Measurements from ENCODE around the gene TRABD2B.
A peak's percentile ranks its signal among the peaks of the same experiment; 100 is the strongest.

TRABD2B gene

GRCh38 chr1:47727697-47728085 is 269.5 kb downstream of the TRABD2B start:
- Histone ChIP-seq H3K9me3 (replicated peaks in 1 of 2; ENCODE audit: control insufficient read depth in 2 of 2, insufficient read depth in 1 of 2, low read depth in 1 of 2, low read length in 2 of 2) (peaks cover 0 to 2% of the 10 kb centered on the region in 2 donors), H3K14ac (ENCODE audit: low read length) (no peak overlapping the region), H3K23ac (ENCODE audit: low read depth, low read length, poor library complexity) (no peak overlapping the region), H3K27me3 (ENCODE audit: control insufficient read depth in 3 of 3, insufficient read depth in 3 of 3, low read depth in 1 of 3, low read length in 3 of 3) (peaks cover 16 to 43% (median 37%) of the 10 kb centered on the region in 3 experiments), H3K79me1 (ENCODE audit: low read depth, low read length) (peaks cover 2% of the 10 kb centered on the region), H3K9ac (ENCODE audit: low read depth, low read length, poor library complexity) (no peak overlapping the region), H2BK15ac (ENCODE audit: low read length) (no peak overlapping the region), H2AFZ (ENCODE audit: low read length) (no peak overlapping the region), H2BK120ac (ENCODE audit: low read depth, low read length) (no peak overlapping the region), H3K4me2 (ENCODE audit: insufficient read depth, low read length, poor library complexity, severe bottlenecking) (no peak overlapping the region), H4K8ac (ENCODE audit: low read depth, low read length) (no peak overlapping the region), H2AK5ac (ENCODE audit: low read depth, low read length) (no peak overlapping the region), H2BK5ac (ENCODE audit: low read length) (no peak overlapping the region), H3K4me1 (ENCODE audit: control insufficient read depth in 2 of 2, insufficient read depth in 1 of 2, low read depth in 1 of 2, low read length in 2 of 2) (peaks cover 0 to 7% of the 10 kb centered on the region in 2 donors), H3K4me3 (ENCODE audit: low read length in 2 of 2) (no peak overlapping the region), H3K36me3 (replicated peaks in 1 of 2; ENCODE audit: control insufficient read depth in 2 of 2, insufficient read depth in 2 of 2, low read length in 2 of 2) (no peaks in the 10 kb centered on the region), H4K91ac (ENCODE audit: low read depth, low read length, poor library complexity) (no peak overlapping the region), H3K18ac (ENCODE audit: low read length) (no peak overlapping the region), H3K4ac (ENCODE audit: low read length) (no peak overlapping the region), H3K27ac (replicated peaks; ENCODE audit: low read length) (no peak overlapping the region), H2BK12ac (ENCODE audit: low read length) (no peak overlapping the region)
- WGBS, 2 donors (ENCODE audit: extremely low coverage in 2 of 2, insufficient read length in 2 of 2, insufficient replicate concordance in 1 of 2), result no CpG with 5 or more reads among the region's 5 CpGs
- DNase-seq (ENCODE audit: low spot score), result no peak

GRCh38 chr1:47727051-47727696 is 270.0 kb downstream of the TRABD2B start:
- peaks cover 16 to 48% (median 41%) of the 10 kb centered on the region in 3 experiments for H3K27me3 ChIP-seq (ENCODE audit: control insufficient read depth in 3 of 3, insufficient read depth in 3 of 3, low read depth in 1 of 3, low read length in 3 of 3)
- H3K9ac ChIP-seq (ENCODE audit: low read depth, low read length, poor library complexity), result no peak overlapping the region
- H4K91ac ChIP-seq (ENCODE audit: low read depth, low read length, poor library complexity), result no peak overlapping the region
- H2AFZ ChIP-seq (ENCODE audit: low read length), result no peak overlapping the region
- no peak overlapping the region for H2BK15ac ChIP-seq (ENCODE audit: low read length)
- peaks cover 0 to 7% of the 10 kb centered on the region in 2 donors for H3K4me1 ChIP-seq (ENCODE audit: control insufficient read depth in 2 of 2, insufficient read depth in 1 of 2, low read depth in 1 of 2, low read length in 2 of 2)
- H2BK5ac ChIP-seq (ENCODE audit: low read length), result no peak overlapping the region
- H3K79me1 ChIP-seq (ENCODE audit: low read depth, low read length), result peaks cover 2% of the 10 kb centered on the region
- DNase-seq (ENCODE audit: low spot score), result no peak
- no peak overlapping the region for H3K4ac ChIP-seq (ENCODE audit: low read length)
- no peak overlapping the region for H2AK5ac ChIP-seq (ENCODE audit: low read depth, low read length)
- H3K23ac ChIP-seq (ENCODE audit: low read depth, low read length, poor library complexity), result no peak overlapping the region
- peaks cover 0 to 2% of the 10 kb centered on the region in 2 donors for H3K9me3 ChIP-seq (replicated peaks in 1 of 2; ENCODE audit: control insufficient read depth in 2 of 2, insufficient read depth in 1 of 2, low read depth in 1 of 2, low read length in 2 of 2)
- no CpG with 5 or more reads among the region's 8 CpGs for WGBS, 2 donors (ENCODE audit: extremely low coverage in 2 of 2, insufficient read length in 2 of 2, insufficient replicate concordance in 1 of 2)
- H2BK12ac ChIP-seq (ENCODE audit: low read length), result no peak overlapping the region
- no peak overlapping the region for H3K14ac ChIP-seq (ENCODE audit: low read length)
- no peak overlapping the region for H3K4me2 ChIP-seq (ENCODE audit: insufficient read depth, low read length, poor library complexity, severe bottlenecking)
- H3K18ac ChIP-seq (ENCODE audit: low read length), result no peak overlapping the region
- H4K8ac ChIP-seq (ENCODE audit: low read depth, low read length), result no peak overlapping the region
- no peaks in the 10 kb centered on the region for H3K36me3 ChIP-seq (replicated peaks in 1 of 2; ENCODE audit: control insufficient read depth in 2 of 2, insufficient read depth in 2 of 2, low read length in 2 of 2)
- no peak overlapping the region for H3K27ac ChIP-seq (replicated peaks; ENCODE audit: low read length)
- H2BK120ac ChIP-seq (ENCODE audit: low read depth, low read length), result no peak overlapping the region
- no peak overlapping the region for H3K4me3 ChIP-seq (ENCODE audit: low read length in 2 of 2)

- no peak overlapping the region for H3K9ac ChIP-seq (ENCODE audit: low read depth, low read length, poor library complexity)
- no peak overlapping the region for H4K8ac ChIP-seq (ENCODE audit: low read depth, low read length)
- peaks cover 0 to 7% of the 10 kb centered on the region in 2 donors for H3K4me1 ChIP-seq (ENCODE audit: control insufficient read depth in 2 of 2, insufficient read depth in 1 of 2, low read depth in 1 of 2, low read length in 2 of 2)
- peak overlapping the region; percentile 3 for H2AFZ ChIP-seq (ENCODE audit: low read length)
- peak overlapping the region; percentile 48 for H3K18ac ChIP-seq (ENCODE audit: low read length)
- H3K27me3 ChIP-seq (ENCODE audit: control insufficient read depth in 3 of 3, insufficient read depth in 3 of 3, low read depth in 1 of 3, low read length in 3 of 3), result peaks cover 16 to 56% (median 44%) of the 10 kb centered on the region in 3 experiments
- H3K14ac ChIP-seq (ENCODE audit: low read length), result no peak overlapping the region
- no peak overlapping the region for H2BK15ac ChIP-seq (ENCODE audit: low read length)
- peak overlapping the region; percentile 56 for H3K23ac ChIP-seq (ENCODE audit: low read depth, low read length, poor library complexity)
- no peak overlapping the region for H2BK120ac ChIP-seq (ENCODE audit: low read depth, low read length)
- H3K36me3 ChIP-seq (replicated peaks in 1 of 2; ENCODE audit: control insufficient read depth in 2 of 2, insufficient read depth in 2 of 2, low read length in 2 of 2), result no peaks in the 10 kb centered on the region
- no CpG with 5 or more reads among the region's 22 CpGs for WGBS, 2 donors (ENCODE audit: extremely low coverage in 2 of 2, insufficient read length in 2 of 2, insufficient replicate concordance in 1 of 2)
- H3K27ac ChIP-seq (replicated peaks; ENCODE audit: low read length), result no peak overlapping the region
- no peak overlapping the region for H3K4ac ChIP-seq (ENCODE audit: low read length)
- H2BK12ac ChIP-seq (ENCODE audit: low read length), result no peak overlapping the region
- no peak overlapping the region for H3K4me3 ChIP-seq (ENCODE audit: low read length in 2 of 2)
- no peak overlapping the region for H4K91ac ChIP-seq (ENCODE audit: low read depth, low read length, poor library complexity)
- no peak overlapping the region for H2BK5ac ChIP-seq (ENCODE audit: low read length)
- no peak overlapping the region for H2AK5ac ChIP-seq (ENCODE audit: low read depth, low read length)
- H3K79me1 ChIP-seq (ENCODE audit: low read depth, low read length), result peaks cover 2% of the 10 kb centered on the region
- peak overlapping the region; percentile 45 for H3K4me2 ChIP-seq (ENCODE audit: insufficient read depth, low read length, poor library complexity, severe bottlenecking)
- peaks cover 0 to 2% of the 10 kb centered on the region in 2 donors for H3K9me3 ChIP-seq (replicated peaks in 1 of 2; ENCODE audit: control insufficient read depth in 2 of 2, insufficient read depth in 1 of 2, low read depth in 1 of 2, low read length in 2 of 2)
- DNase-seq (ENCODE audit: low spot score), result peak; percentile 69
These were observed 271.0 kb downstream of the TRABD2B start for GRCh38 chr1:47725992-47726855.

- no peak overlapping the region for H4K91ac ChIP-seq (ENCODE audit: low read depth, low read length, poor library complexity)
- H3K27ac ChIP-seq (replicated peaks; ENCODE audit: low read length), result no peak overlapping the region
- no peak for DNase-seq (ENCODE audit: low spot score)
- no CpG with 5 or more reads among the region's 13 CpGs for WGBS, 2 donors (ENCODE audit: extremely low coverage in 2 of 2, insufficient read length in 2 of 2, insufficient replicate concordance in 1 of 2)
- peak overlapping the region; percentile 48 for H3K18ac ChIP-seq (ENCODE audit: low read length)
- no peak overlapping the region for H2BK15ac ChIP-seq (ENCODE audit: low read length)
- peaks cover 0 to 2% of the 10 kb centered on the region in 2 donors for H3K9me3 ChIP-seq (replicated peaks in 1 of 2; ENCODE audit: control insufficient read depth in 2 of 2, insufficient read depth in 1 of 2, low read depth in 1 of 2, low read length in 2 of 2)
- H3K4me1 ChIP-seq (ENCODE audit: control insufficient read depth in 2 of 2, insufficient read depth in 1 of 2, low read depth in 1 of 2, low read length in 2 of 2), result peaks cover 0 to 7% of the 10 kb centered on the region in 2 donors
- H3K23ac ChIP-seq (ENCODE audit: low read depth, low read length, poor library complexity), result peak overlapping the region; percentile 56
- peaks cover 2% of the 10 kb centered on the region for H3K79me1 ChIP-seq (ENCODE audit: low read depth, low read length)
- H3K4me2 ChIP-seq (ENCODE audit: insufficient read depth, low read length, poor library complexity, severe bottlenecking), result peak overlapping the region; percentile 45
- no peak overlapping the region for H2BK5ac ChIP-seq (ENCODE audit: low read length)
- no peaks in the 10 kb centered on the region for H3K36me3 ChIP-seq (replicated peaks in 1 of 2; ENCODE audit: control insufficient read depth in 2 of 2, insufficient read depth in 2 of 2, low read length in 2 of 2)
- peaks cover 16 to 63% (median 46%) of the 10 kb centered on the region in 3 experiments for H3K27me3 ChIP-seq (ENCODE audit: control insufficient read depth in 3 of 3, insufficient read depth in 3 of 3, low read depth in 1 of 3, low read length in 3 of 3)
- no peak overlapping the region for H4K8ac ChIP-seq (ENCODE audit: low read depth, low read length)
- no peak overlapping the region for H3K14ac ChIP-seq (ENCODE audit: low read length)
- H3K4ac ChIP-seq (ENCODE audit: low read length), result no peak overlapping the region
- H2AFZ ChIP-seq (ENCODE audit: low read length), result no peak overlapping the region
- no peak overlapping the region for H2BK12ac ChIP-seq (ENCODE audit: low read length)
- H2BK120ac ChIP-seq (ENCODE audit: low read depth, low read length), result no peak overlapping the region
- H3K9ac ChIP-seq (ENCODE audit: low read depth, low read length, poor library complexity), result no peak overlapping the region
- no peak overlapping the region for H2AK5ac ChIP-seq (ENCODE audit: low read depth, low read length)
- H3K4me3 ChIP-seq (ENCODE audit: low read length in 2 of 2), result no peak overlapping the region
These were observed 271.6 kb downstream of the TRABD2B start for GRCh38 chr1:47725511-47725991.

Measured in neuronal stem cell (in vitro differentiated cells).